WTC11 (cell line): ENCODE measurements around the gene COX6B2. TPM values are rescaled to one million over a fixed set of nuclear protein-coding genes. Genes with fewer than 3 reads are reported as not detected.

Experiments
- ATAC-seq: fragments of 200-7000 bp; cut with Tn5 transposase; 2 replicates; pipeline ENCODE4 v1.10.0; 2021; ENCODE audit warnings: mild to moderate bottlenecking, moderate library complexity
- CTCF ChIA-PET: fragments of 300-600 bp; sonication (Branson Sonifier 250); formaldehyde crosslinking; loops from one replicate; lab custom pipeline; 2021; ENCODE audit warnings: antibody characterized with exemption; lab: Charles Lee
- POLR2A ChIA-PET: fragments of 350-600 bp; sonication (Branson Sonifier 250); formaldehyde crosslinking; loops from one replicate; lab custom pipeline; 2021; ENCODE audit warnings: antibody characterized with exemption; lab: Charles Lee
- DNase-seq: peaks from one replicate; pipeline ENCODE4 v3.0.0; 2021; ENCODE audit warnings: low spot score
- H3K27ac Mint-ChIP-seq: 2 replicates; pipeline ENCODE4 v1.8.0; 2021; ENCODE audit warnings: mixed read lengths
- H3K27me3 Mint-ChIP-seq: 2 replicates; pipeline ENCODE4 v1.8.0; 2021; ENCODE audit warnings: low read depth, mild to moderate bottlenecking, moderate library complexity, mixed read lengths
- H3K36me3 Mint-ChIP-seq: 2 replicates; pipeline ENCODE4 v1.8.0; 2021; ENCODE audit warnings: mixed read lengths
- H3K4me1 Mint-ChIP-seq: 2 replicates; pipeline ENCODE4 v1.8.0; 2022; ENCODE audit warnings: mixed read lengths
- H3K4me3 Mint-ChIP-seq: 2 replicates; pipeline ENCODE4 v1.8.0; 2021; ENCODE audit warnings: mild to moderate bottlenecking, moderate library complexity, mixed read lengths
- H3K9me3 Mint-ChIP-seq: 2 replicates; pipeline ENCODE4 v1.8.0; 2021; ENCODE audit warnings: mixed read lengths
- ELF4 ChIP-seq: sonication (generic); formaldehyde crosslinking; IDR thresholded peaks from 2 replicates; pipeline ENCODE4 v1.8.1; 2022; ENCODE audit warnings: low read depth, mild to moderate bottlenecking, moderate library complexity, missing genetic modification reagents
- FOXK1 ChIP-seq: sonication (generic); formaldehyde crosslinking; IDR thresholded peaks from 2 replicates; pipeline ENCODE4 v1.8.0; 2022; ENCODE audit warnings: mild to moderate bottlenecking, moderate library complexity, missing genetic modification reagents
- FOXP1 ChIP-seq: sonication (generic); formaldehyde crosslinking; IDR thresholded peaks from 2 replicates; pipeline ENCODE4 v1.8.0; 2022; ENCODE audit warnings: missing genetic modification reagents, mild to moderate bottlenecking, moderate library complexity, borderline replicate concordance
- JUN ChIP-seq: sonication (generic); formaldehyde crosslinking; IDR thresholded peaks from 2 replicates; pipeline ENCODE4 v1.8.0; 2023; ENCODE audit warnings: mild to moderate bottlenecking, missing genetic modification reagents
- PRRX2 ChIP-seq: fragments of 250-450 bp; sonication (Bioruptor Pico); IDR thresholded peaks from 2 replicates; pipeline ENCODE4 v1.8.0; 2021; ENCODE audit warnings: mild to moderate bottlenecking
- RELA ChIP-seq: sonication (generic); formaldehyde crosslinking; IDR thresholded peaks from 2 replicates; pipeline ENCODE4 v1.8.1; 2022; ENCODE audit warnings: missing genetic modification reagents, mild to moderate bottlenecking, borderline replicate concordance
- RORB ChIP-seq: fragments of 250-450 bp; sonication (Bioruptor Pico); IDR thresholded peaks from 2 replicates; pipeline ENCODE4 v1.9.0; 2021; ENCODE audit warnings: mild to moderate bottlenecking
- ZNF232 ChIP-seq: sonication (generic); formaldehyde crosslinking; IDR thresholded peaks from 2 replicates; pipeline ENCODE4 v1.8.0; 2022; ENCODE audit warnings: mild to moderate bottlenecking, missing genetic modification reagents
- ZNF416 ChIP-seq: fragments of 250-450 bp; sonication (Bioruptor Pico); IDR thresholded peaks from 2 replicates; pipeline ENCODE4 v1.9.0; 2021; ENCODE audit warnings: mild to moderate bottlenecking, inconsistent platforms
- ZNF423 ChIP-seq: fragments of 250-450 bp; sonication (Bioruptor Pico); IDR thresholded peaks from 2 replicates; pipeline ENCODE4 v2.1.2; 2022; ENCODE audit warnings: mild to moderate bottlenecking, moderate library complexity
- total RNA-seq: library from RNA; stranded (reverse); gene quantifications from 3 replicates; pipeline ENCODE4 v1.2.3, GENCODE V29; 2021
- TF ChIP-seq, protein P1 (sequence below): sonication (generic); formaldehyde crosslinking; IDR thresholded peaks from 2 replicates; pipeline ENCODE4 v1.8.1; 2022; ENCODE audit warnings: low read depth, mild to moderate bottlenecking, moderate library complexity, missing genetic modification reagents, borderline replicate concordance
- TF ChIP-seq, protein P2 (sequence below): sonication (generic); formaldehyde crosslinking; IDR thresholded peaks from 2 replicates; pipeline ENCODE4 v1.8.0; 2022; ENCODE audit warnings: mild to moderate bottlenecking, missing genetic modification reagents
- TF ChIP-seq, protein P3 (sequence below): sonication (generic); formaldehyde crosslinking; IDR thresholded peaks from 2 replicates; pipeline ENCODE4 v1.8.0; 2023; ENCODE audit warnings: missing genetic modification reagents
- TF ChIP-seq, protein P4 (sequence below): fragments of 200-600 bp; IDR thresholded peaks from 2 replicates; pipeline ENCODE4 v1.8.0; 2022; ENCODE audit warnings: antibody characterized with exemption
- TF ChIP-seq, protein P5 (sequence below): fragments of 250-450 bp; sonication (Bioruptor Pico); IDR thresholded peaks from 2 replicates; pipeline ENCODE4 v2.1.2; 2022; ENCODE audit warnings: mild to moderate bottlenecking, moderate library complexity
- TF ChIP-seq, protein P6 (sequence below): fragments of 250-450 bp; sonication (Bioruptor Pico); IDR thresholded peaks from 2 replicates; pipeline ENCODE4 v1.9.0; 2021; ENCODE audit warnings: mild to moderate bottlenecking, borderline replicate concordance
- TF ChIP-seq, protein P7 (sequence below): fragments of 250-450 bp; sonication (Bioruptor Pico); conservative IDR thresholded peaks from 2 replicates; pipeline ENCODE4 v1.9.0; 2021; ENCODE audit warnings: mild to moderate bottlenecking

Gene COX6B2
- total RNA-seq, 1 experiment from 2014 or later: 4.3 TPM

DNA sequence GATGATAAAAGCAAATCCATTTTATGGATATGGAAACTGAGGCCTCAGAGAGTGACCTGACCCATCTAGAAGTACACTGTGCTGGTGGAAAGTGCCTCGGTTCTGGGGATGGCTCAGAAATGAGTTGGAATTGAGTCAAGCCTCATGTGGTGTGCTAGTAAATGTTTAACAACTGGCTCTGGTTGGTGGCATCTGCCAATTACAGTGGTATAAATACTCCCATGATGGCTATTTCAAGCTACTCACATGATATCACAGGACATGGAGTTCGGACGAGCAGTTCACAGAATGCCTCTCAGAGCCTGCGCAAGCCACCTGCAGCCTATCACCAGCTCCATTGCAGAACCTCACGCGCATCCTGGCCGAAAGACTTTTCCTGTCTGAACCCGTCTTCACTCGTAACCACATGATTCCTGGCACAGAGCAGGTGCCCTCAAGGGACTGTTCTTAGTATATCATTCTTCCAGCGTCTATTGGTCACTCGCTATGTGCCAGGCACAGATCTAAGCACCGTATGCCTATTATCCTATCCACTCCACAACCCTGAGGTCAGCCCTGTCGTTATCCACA, 38.5 kb downstream of the COX6B2 start:
- Mint-ChIP-seq H3K4me3 (no peak overlapping the region), H3K27me3 (peaks cover 6% of the 10 kb centered on the region; the same call in 1 of the 2 replicates), H3K9me3 (no peaks in the 10 kb centered on the region), H3K36me3 (no peaks in the 10 kb centered on the region), H3K4me1 (peaks cover 8% of the 10 kb centered on the region), H3K27ac (no peak overlapping the region)
- ATAC-seq (no peak), DNase-seq (no peak)
- ChIA-PET POLR2A (interaction anchor here (0.6 to 0.7 kb wide), 2 partner anchors 33 to 61 kb away, joined by 6 read pairs; no protein-coding TSS in a partner anchor), CTCF (interaction anchor here (1.6 kb wide), 1 partner anchor 15 kb away, joined by 7 read pairs; no protein-coding TSS in a partner anchor)
- TF ChIP-seq FOXK1 (CRISPR knock-in tag): no peak
- no peak for TF ChIP-seq ZNF232 (CRISPR knock-in tag)
- TF ChIP-seq, protein P1, sequence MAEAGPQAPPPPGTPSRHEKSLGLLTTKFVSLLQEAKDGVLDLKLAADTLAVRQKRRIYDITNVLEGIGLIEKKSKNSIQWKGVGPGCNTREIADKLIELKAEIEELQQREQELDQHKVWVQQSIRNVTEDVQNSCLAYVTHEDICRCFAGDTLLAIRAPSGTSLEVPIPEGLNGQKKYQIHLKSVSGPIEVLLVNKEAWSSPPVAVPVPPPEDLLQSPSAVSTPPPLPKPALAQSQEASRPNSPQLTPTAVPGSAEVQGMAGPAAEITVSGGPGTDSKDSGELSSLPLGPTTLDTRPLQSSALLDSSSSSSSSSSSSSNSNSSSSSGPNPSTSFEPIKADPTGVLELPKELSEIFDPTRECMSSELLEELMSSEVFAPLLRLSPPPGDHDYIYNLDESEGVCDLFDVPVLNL: no peak
- TF ChIP-seq, protein P2, sequence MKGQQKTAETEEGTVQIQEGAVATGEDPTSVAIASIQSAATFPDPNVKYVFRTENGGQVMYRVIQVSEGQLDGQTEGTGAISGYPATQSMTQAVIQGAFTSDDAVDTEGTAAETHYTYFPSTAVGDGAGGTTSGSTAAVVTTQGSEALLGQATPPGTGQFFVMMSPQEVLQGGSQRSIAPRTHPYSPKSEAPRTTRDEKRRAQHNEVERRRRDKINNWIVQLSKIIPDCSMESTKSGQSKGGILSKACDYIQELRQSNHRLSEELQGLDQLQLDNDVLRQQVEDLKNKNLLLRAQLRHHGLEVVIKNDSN (CRISPR knock-in tag): no peak
- no peak for TF ChIP-seq JUN (CRISPR knock-in tag)
- TF ChIP-seq, protein P3, sequence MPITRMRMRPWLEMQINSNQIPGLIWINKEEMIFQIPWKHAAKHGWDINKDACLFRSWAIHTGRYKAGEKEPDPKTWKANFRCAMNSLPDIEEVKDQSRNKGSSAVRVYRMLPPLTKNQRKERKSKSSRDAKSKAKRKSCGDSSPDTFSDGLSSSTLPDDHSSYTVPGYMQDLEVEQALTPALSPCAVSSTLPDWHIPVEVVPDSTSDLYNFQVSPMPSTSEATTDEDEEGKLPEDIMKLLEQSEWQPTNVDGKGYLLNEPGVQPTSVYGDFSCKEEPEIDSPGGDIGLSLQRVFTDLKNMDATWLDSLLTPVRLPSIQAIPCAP: no peak
- TF ChIP-seq, protein P4, sequence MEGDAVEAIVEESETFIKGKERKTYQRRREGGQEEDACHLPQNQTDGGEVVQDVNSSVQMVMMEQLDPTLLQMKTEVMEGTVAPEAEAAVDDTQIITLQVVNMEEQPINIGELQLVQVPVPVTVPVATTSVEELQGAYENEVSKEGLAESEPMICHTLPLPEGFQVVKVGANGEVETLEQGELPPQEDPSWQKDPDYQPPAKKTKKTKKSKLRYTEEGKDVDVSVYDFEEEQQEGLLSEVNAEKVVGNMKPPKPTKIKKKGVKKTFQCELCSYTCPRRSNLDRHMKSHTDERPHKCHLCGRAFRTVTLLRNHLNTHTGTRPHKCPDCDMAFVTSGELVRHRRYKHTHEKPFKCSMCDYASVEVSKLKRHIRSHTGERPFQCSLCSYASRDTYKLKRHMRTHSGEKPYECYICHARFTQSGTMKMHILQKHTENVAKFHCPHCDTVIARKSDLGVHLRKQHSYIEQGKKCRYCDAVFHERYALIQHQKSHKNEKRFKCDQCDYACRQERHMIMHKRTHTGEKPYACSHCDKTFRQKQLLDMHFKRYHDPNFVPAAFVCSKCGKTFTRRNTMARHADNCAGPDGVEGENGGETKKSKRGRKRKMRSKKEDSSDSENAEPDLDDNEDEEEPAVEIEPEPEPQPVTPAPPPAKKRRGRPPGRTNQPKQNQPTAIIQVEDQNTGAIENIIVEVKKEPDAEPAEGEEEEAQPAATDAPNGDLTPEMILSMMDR: no peak
- no peak for TF ChIP-seq RELA (CRISPR knock-in tag)
- TF ChIP-seq, protein P5, sequence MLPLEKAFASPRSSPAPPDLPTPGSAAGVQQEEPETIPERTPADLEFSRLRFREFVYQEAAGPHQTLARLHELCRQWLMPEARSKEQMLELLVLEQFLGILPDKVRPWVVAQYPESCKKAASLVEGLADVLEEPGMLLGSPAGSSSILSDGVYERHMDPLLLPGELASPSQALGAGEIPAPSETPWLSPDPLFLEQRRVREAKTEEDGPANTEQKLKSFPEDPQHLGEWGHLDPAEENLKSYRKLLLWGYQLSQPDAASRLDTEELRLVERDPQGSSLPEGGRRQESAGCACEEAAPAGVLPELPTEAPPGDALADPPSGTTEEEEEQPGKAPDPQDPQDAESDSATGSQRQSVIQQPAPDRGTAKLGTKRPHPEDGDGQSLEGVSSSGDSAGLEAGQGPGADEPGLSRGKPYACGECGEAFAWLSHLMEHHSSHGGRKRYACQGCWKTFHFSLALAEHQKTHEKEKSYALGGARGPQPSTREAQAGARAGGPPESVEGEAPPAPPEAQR: no peak
- no peak for TF ChIP-seq ELF4 (CRISPR knock-in tag)
- no peak for TF ChIP-seq PRRX2
- TF ChIP-seq, protein P6, sequence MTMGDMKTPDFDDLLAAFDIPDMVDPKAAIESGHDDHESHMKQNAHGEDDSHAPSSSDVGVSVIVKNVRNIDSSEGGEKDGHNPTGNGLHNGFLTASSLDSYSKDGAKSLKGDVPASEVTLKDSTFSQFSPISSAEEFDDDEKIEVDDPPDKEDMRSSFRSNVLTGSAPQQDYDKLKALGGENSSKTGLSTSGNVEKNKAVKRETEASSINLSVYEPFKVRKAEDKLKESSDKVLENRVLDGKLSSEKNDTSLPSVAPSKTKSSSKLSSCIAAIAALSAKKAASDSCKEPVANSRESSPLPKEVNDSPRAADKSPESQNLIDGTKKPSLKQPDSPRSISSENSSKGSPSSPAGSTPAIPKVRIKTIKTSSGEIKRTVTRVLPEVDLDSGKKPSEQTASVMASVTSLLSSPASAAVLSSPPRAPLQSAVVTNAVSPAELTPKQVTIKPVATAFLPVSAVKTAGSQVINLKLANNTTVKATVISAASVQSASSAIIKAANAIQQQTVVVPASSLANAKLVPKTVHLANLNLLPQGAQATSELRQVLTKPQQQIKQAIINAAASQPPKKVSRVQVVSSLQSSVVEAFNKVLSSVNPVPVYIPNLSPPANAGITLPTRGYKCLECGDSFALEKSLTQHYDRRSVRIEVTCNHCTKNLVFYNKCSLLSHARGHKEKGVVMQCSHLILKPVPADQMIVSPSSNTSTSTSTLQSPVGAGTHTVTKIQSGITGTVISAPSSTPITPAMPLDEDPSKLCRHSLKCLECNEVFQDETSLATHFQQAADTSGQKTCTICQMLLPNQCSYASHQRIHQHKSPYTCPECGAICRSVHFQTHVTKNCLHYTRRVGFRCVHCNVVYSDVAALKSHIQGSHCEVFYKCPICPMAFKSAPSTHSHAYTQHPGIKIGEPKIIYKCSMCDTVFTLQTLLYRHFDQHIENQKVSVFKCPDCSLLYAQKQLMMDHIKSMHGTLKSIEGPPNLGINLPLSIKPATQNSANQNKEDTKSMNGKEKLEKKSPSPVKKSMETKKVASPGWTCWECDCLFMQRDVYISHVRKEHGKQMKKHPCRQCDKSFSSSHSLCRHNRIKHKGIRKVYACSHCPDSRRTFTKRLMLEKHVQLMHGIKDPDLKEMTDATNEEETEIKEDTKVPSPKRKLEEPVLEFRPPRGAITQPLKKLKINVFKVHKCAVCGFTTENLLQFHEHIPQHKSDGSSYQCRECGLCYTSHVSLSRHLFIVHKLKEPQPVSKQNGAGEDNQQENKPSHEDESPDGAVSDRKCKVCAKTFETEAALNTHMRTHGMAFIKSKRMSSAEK (CRISPR knock-in tag): no peak
- no peak for TF ChIP-seq FOXP1 (CRISPR knock-in tag)
- no peak for TF ChIP-seq ZNF416
- TF ChIP-seq, protein P7, sequence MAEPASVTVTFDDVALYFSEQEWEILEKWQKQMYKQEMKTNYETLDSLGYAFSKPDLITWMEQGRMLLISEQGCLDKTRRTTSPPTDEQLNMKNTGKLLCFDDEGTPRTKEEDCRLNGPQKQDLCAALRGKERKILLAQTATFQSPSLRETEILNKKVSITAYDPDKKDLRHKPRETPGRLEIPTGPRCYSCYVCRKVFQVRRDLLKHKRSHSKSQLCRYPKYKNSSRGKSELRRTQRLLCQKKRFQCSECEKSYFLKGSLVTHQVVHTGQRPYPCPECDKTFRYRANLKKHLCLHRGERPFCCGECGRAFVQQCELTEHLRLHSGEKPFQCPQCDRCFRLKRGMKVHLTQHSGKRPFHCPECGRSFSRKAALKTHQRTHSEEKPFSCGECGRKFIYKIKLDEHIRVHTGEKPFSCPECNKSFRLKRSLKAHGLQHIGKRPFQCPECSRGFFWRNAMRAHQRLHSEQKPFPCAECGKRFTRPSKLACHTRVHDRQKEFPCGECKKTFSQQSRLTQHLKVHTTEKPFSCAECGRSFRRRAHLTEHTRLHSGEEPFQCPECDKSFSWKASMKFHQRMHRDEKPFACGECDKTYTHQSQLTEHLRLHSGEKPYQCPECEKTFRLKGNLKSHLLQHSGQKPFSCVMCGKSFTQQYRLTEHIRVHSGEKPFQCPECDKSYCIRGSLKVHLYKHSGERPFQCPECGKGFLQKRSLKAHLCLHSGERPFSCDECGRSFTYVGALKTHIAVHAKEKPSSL (CRISPR knock-in tag): no peak
- no peak for TF ChIP-seq ZNF423
- TF ChIP-seq RORB: no peak
